Ovary (tissue), 3 donors: ENCODE data around the gene PRSS38.

Experiments
- EP300 ChIP-seq: sonication (generic); formaldehyde crosslinking; IDR thresholded peaks from one replicate; pipeline ENCODE4 v1.6.1; 2017; ENCODE audit warnings: antibody characterized with exemption
- POLR2A ChIP-seq: fragments of 450-650 bp; IDR thresholded peaks from one replicate; pipeline ENCODE4 v1.6.1; 2017; ENCODE audit warnings: antibody characterized with exemption, mild to moderate bottlenecking, moderate library complexity
- TF ChIP-seq, protein P1 (sequence below), 3 donors: fragments of 450-650 bp in 2 of 3; fragments of 200-600 bp in 1 of 3; IDR thresholded peaks; one replicate each; pipeline versions ENCODE4 v1.5.1 to v1.8.0; 2016 to 2022; ENCODE audit warnings: antibody characterized with exemption in 3 of 3, mild to moderate bottlenecking in 1 of 3
- donor health status: DM: no; HTN: no; CAD: no.

GRCh38 chr1:227883073-227883520 lies 67.6 kb downstream of the PRSS38 start:
- TF ChIP-seq, protein P1, sequence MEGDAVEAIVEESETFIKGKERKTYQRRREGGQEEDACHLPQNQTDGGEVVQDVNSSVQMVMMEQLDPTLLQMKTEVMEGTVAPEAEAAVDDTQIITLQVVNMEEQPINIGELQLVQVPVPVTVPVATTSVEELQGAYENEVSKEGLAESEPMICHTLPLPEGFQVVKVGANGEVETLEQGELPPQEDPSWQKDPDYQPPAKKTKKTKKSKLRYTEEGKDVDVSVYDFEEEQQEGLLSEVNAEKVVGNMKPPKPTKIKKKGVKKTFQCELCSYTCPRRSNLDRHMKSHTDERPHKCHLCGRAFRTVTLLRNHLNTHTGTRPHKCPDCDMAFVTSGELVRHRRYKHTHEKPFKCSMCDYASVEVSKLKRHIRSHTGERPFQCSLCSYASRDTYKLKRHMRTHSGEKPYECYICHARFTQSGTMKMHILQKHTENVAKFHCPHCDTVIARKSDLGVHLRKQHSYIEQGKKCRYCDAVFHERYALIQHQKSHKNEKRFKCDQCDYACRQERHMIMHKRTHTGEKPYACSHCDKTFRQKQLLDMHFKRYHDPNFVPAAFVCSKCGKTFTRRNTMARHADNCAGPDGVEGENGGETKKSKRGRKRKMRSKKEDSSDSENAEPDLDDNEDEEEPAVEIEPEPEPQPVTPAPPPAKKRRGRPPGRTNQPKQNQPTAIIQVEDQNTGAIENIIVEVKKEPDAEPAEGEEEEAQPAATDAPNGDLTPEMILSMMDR (IDR thresholded peaks at IDR 0.05), result no peak
- no peak for TF ChIP-seq POLR2A
- no peak for TF ChIP-seq EP300
